GM18867 (cell line): ENCODE measurements around the gene MARVELD1.
"Not testable (repeated sequence)": the region's sequence is repeated elsewhere in the genome, so short reads cannot be mapped to it uniquely, and the experiment has no call there.

Source experiments
- ATAC-seq: cut with Tn5 transposase; IDR thresholded peaks from one replicate; pipeline ENCODE4 v1.9.1; 2021; ENCODE audit warnings: mild to moderate bottlenecking, moderate library complexity; ENCODE audit not compliant: unreplicated experiment

MARVELD1 gene

GRCh38 chr10:97689559-97690020 lies 23.9 kb upstream of the MARVELD1 start:
- ATAC-seq: no peak

GRCh38 chr10:97690133-97690532 lies 23.4 kb upstream of the MARVELD1 start:
- ATAC-seq: no peak

GRCh38 chr10:97698072-97698655 lies 15.4 kb upstream of the MARVELD1 start:
- ATAC-seq: not testable (repeated sequence)

GRCh38 chr10:97701438-97702069 lies 12.0 kb upstream of the MARVELD1 start:
- peak; percentile 78 for ATAC-seq

- ATAC-seq: no peak
Measured at GRCh38 chr10:97703398-97704067, 10.0 kb upstream of the MARVELD1 start.

- no peak for ATAC-seq
Measured at GRCh38 chr10:97704341-97704740, 9.2 kb upstream of the MARVELD1 start.

- no peak for ATAC-seq
Measured at GRCh38 chr10:97705006-97705670, 8.4 kb upstream of the MARVELD1 start.

GRCh38 chr10:97707134-97707861 lies 6.2 kb upstream of the MARVELD1 start:
- ATAC-seq: no peak

GRCh38 chr10:97708167-97708566 lies 5.4 kb upstream of the MARVELD1 start:
- ATAC-seq: no peak

GRCh38 chr10:97708976-97709946 lies 4.3 kb upstream of the MARVELD1 start:
- no peak for ATAC-seq

GRCh38 chr10:97711640-97712572 lies 1.6 kb upstream of the MARVELD1 start:
- ATAC-seq: no peak

- ATAC-seq: peak; percentile 83
Measured at GRCh38 chr10:97713826-97714400, 383 bp downstream of the MARVELD1 start.

- ATAC-seq: peak; percentile 28
Measured at GRCh38 chr10:97714401-97715258, 1.1 kb downstream of the MARVELD1 start.

- ATAC-seq: no peak
Measured at GRCh38 chr10:97715259-97715874, 1.8 kb downstream of the MARVELD1 start.

GRCh38 chr10:97717627-97718026 lies 4.1 kb downstream of the MARVELD1 start:
- ATAC-seq: no peak

- no peak for ATAC-seq
Measured at GRCh38 chr10:97718178-97718577, 4.6 kb downstream of the MARVELD1 start.

GRCh38 chr10:97718659-97719142 lies 5.2 kb downstream of the MARVELD1 start:
- no peak for ATAC-seq
